H1 (cell line): Measurements from ENCODE around the gene CEP83. TPM values are rescaled to one million over a fixed set of nuclear protein-coding genes. Genes with fewer than 3 reads are reported as not detected.

ENCODE experiments used
- HDAC2 ChIP-seq, 2 experiments: fragments of 300-600 bp in 1 of 2; sonication (generic) in 1 of 2; IDR thresholded peaks; 2 replicates each; pipeline ENCODE4 v1.6.1; 2011 to 2012; ENCODE audit warnings: low read depth in 2 of 2, low read length in 2 of 2, mild to moderate bottlenecking in 2 of 2, moderate library complexity in 2 of 2, borderline replicate concordance in 1 of 2, inconsistent platforms in 1 of 2
- RAD21 ChIP-seq, 2 experiments: IDR thresholded peaks in 1 of 2; conservative IDR thresholded peaks in 1 of 2; 2 replicates each; pipeline ENCODE4 v1.6.1; 2011; ENCODE audit warnings: low read depth in 2 of 2, low read length in 2 of 2, improper control_type of control experiment in 1 of 2, inconsistent platforms in 1 of 2, mild to moderate bottlenecking in 1 of 2, moderate library complexity in 1 of 2
- SIX5 ChIP-seq: IDR thresholded peaks from 2 replicates; pipeline ENCODE4 v1.6.1; 2011; ENCODE audit warnings: mild to moderate bottlenecking, low read depth, low read length
- SP1 ChIP-seq: IDR thresholded peaks from 2 replicates; pipeline ENCODE4 v1.6.1; 2011; ENCODE audit warnings: low read depth, low read length
- ZNF274 ChIP-seq: IDR thresholded peaks from 2 replicates; pipeline ENCODE4 v1.7.0; 2012; ENCODE audit warnings: low read length, borderline replicate concordance; ENCODE audit errors: extremely low read depth
- polyA plus RNA-seq, 7 experiments: library from polyadenylated mRNA; depleted of rRNA in 3 of 7; stranded (reverse) in 5 of 7; unstranded in 2 of 7; fragments of >200 nt in 5 of 7; fragments of 200-250 nt in 2 of 7; gene quantifications; 1 replicate in 5 of 7; 2 replicates in 1 of 7; 4 replicates in 1 of 7; pipeline versions ENCODE4 v1.2.1 to v1.2.3, GENCODE V29; 2011 to 2013; ENCODE audit warnings: missing spikeins in 2 of 7, mixed read lengths in 2 of 7
- total RNA-seq: library from RNA; stranded (reverse); fragmentation: NEBNext Ultra II Directional; extraction: Animal tissue kit (Norgen Biotek cat#: 25700); gene quantifications from 2 replicates; pipeline ENCODE4 v1.2.1, GENCODE V29; 2021

CEP83 gene
- total and polyA plus RNA-seq, 2 of the 8 experiments (the other 6 are each of a cell fraction or from before 2014, with no cell fraction given) = 6.0 to 25.8 TPM

DNA sequence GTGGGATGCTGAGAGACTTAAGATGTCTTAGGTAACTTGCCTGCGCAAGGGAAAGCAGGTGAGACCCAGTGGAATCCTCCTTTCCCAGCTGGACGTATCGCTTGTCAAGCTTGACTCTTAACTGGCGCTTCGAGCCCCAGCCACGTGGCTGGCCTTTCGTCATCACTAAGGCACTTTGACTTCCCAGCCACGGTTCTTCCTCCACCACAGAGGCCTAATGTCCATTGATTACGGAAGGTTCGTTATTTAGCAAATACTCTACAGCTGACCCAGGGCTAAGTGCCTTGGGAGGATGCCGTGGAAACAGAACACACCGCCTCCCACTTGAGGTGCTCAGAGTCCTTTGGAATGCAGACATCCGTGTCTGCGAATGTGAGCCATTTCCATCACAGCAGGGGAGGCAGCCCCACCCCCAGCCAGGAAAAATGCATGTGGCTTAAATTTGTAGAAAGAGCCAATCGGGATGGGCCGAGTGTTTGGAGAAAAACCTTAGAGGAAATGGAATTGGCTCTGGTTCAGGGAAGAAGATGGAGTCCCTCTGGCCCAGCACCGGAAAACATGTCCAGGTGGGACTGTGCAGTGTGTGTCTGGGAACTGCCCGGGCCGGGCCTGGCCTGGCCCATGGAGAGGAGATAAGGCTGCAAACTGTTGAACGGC, 195.6 kb downstream of the CEP83 start (continued):
- TF ChIP-seq HDAC2 (IDR thresholded peaks at IDR 0.05; ENCODE audit: borderline replicate concordance in 1 of 2, low read depth in 2 of 2, low read length in 2 of 2) = peak; percentile 85 to 89; a peak in 2 of 4 replicates
- no peak for TF ChIP-seq ZNF274
- TF ChIP-seq SIX5 = no peak
- peak; percentile 79 for TF ChIP-seq SP1
- peak in 1 of 2 experiments; percentile 18; a peak in 1 of 4 replicates for TF ChIP-seq RAD21 (IDR thresholded peaks at IDR 0.05 in 1 of 2, conservative IDR thresholded peaks at IDR 0.05 in 1 of 2; ENCODE audit: low read depth in 2 of 2, low read length in 2 of 2)
- TF ChIP-seq, all 59 proteins: peak for 19
